Trophoblast cell (in vitro differentiated cells and primary cell): ENCODE results near the gene UTP15.

Experiments
- DNase-seq, 2 donors: peaks; one replicate each; pipeline ENCODE4 v3.0.0-alpha.2; 2016
- H2AFZ ChIP-seq: 2 replicates; pipeline ENCODE4 v1.6.1; 2013; ENCODE audit warnings: low read length, moderate library complexity, mild to moderate bottlenecking; ENCODE audit not compliant: insufficient read depth, poor library complexity
- H2AK5ac ChIP-seq: 2 replicates; pipeline ENCODE4 v1.6.1; 2013; ENCODE audit warnings: mild to moderate bottlenecking, low read length
- H2BK120ac ChIP-seq: 2 replicates; pipeline ENCODE4 v1.6.1; 2013; ENCODE audit warnings: low read length, mild to moderate bottlenecking, moderate library complexity; ENCODE audit not compliant: insufficient read depth, poor library complexity
- H2BK12ac ChIP-seq: 2 replicates; pipeline ENCODE4 v1.6.1; 2013; ENCODE audit warnings: mild to moderate bottlenecking, low read length, moderate library complexity
- H2BK5ac ChIP-seq: 2 replicates; pipeline ENCODE4 v1.6.1; 2013; ENCODE audit warnings: low read length, low read depth, moderate library complexity, mild to moderate bottlenecking; ENCODE audit not compliant: poor library complexity
- H3K14ac ChIP-seq: 2 replicates; pipeline ENCODE4 v1.6.1; 2013; ENCODE audit warnings: mild to moderate bottlenecking, low read length
- H3K18ac ChIP-seq: 2 replicates; pipeline ENCODE4 v1.6.1; 2013; ENCODE audit warnings: mild to moderate bottlenecking, low read length
- H3K23ac ChIP-seq: 2 replicates; pipeline ENCODE4 v1.6.1; 2013; ENCODE audit warnings: low read length
- H3K27ac ChIP-seq: 2 replicates; pipeline ENCODE4 v1.5.1; 2013; ENCODE audit warnings: low read depth, mild to moderate bottlenecking, inconsistent platforms, low read length, moderate library complexity
- H3K27me3 ChIP-seq: 2 replicates; pipeline ENCODE4 v1.6.1; 2013; ENCODE audit warnings: inconsistent platforms, mild to moderate bottlenecking, low read length, moderate library complexity; ENCODE audit not compliant: insufficient read depth
- H3K36me3 ChIP-seq, 2 experiments: 1 replicate in 1 of 2; 2 replicates in 1 of 2; pipeline ENCODE4 v1.6.1; 2013; ENCODE audit warnings: low read length in 2 of 2, mild to moderate bottlenecking in 2 of 2, moderate library complexity in 1 of 2; ENCODE audit not compliant: insufficient read depth in 2 of 2, control insufficient read depth in 1 of 2
- H3K4ac ChIP-seq: 2 replicates; pipeline ENCODE4 v1.6.1; 2013; ENCODE audit warnings: low read depth, mild to moderate bottlenecking, low read length, moderate library complexity
- H3K4me1 ChIP-seq, 2 experiments: 1 replicate in 1 of 2; 2 replicates in 1 of 2; pipeline ENCODE4 v1.6.1; 2013; ENCODE audit warnings: low read length in 2 of 2, mild to moderate bottlenecking in 2 of 2, moderate library complexity in 1 of 2; ENCODE audit not compliant: insufficient read depth in 2 of 2, control insufficient read depth in 1 of 2
- H3K4me2 ChIP-seq: 2 replicates; pipeline ENCODE4 v1.6.1; 2013; ENCODE audit warnings: inconsistent platforms, mild to moderate bottlenecking, low read length, moderate library complexity
- H3K4me3 ChIP-seq: 2 replicates; pipeline ENCODE4 v1.5.1; 2013; ENCODE audit warnings: mild to moderate bottlenecking, low read depth, low read length, inconsistent platforms
- H3K79me1 ChIP-seq: one replicate; pipeline ENCODE4 v1.6.1; 2013; ENCODE audit warnings: low read length
- H3K79me2 ChIP-seq: 2 replicates; pipeline ENCODE4 v1.6.1; 2013; ENCODE audit warnings: low read length, mild to moderate bottlenecking; ENCODE audit not compliant: control insufficient read depth, insufficient read depth, poor library complexity
- H3K9ac ChIP-seq: 2 replicates; pipeline ENCODE4 v1.6.1; 2013; ENCODE audit warnings: mild to moderate bottlenecking, low read length
- H3K9me3 ChIP-seq: 2 replicates; pipeline ENCODE4 v1.6.1; 2013; ENCODE audit warnings: low read depth, mild to moderate bottlenecking, control low read depth, inconsistent platforms, low read length; ENCODE audit not compliant: insufficient read depth
- H4K12ac ChIP-seq: 2 replicates; pipeline ENCODE4 v1.6.1; 2013; ENCODE audit warnings: low read depth, mild to moderate bottlenecking, low read length, moderate library complexity
- H4K8ac ChIP-seq: 2 replicates; pipeline ENCODE4 v1.6.1; 2013; ENCODE audit warnings: low read depth, mild to moderate bottlenecking, low read length, moderate library complexity
- H4K91ac ChIP-seq: one replicate; pipeline ENCODE4 v1.6.1; 2013; ENCODE audit warnings: low read depth, mild to moderate bottlenecking, low read length, moderate library complexity
- WGBS: extraction: QIAGEN DNeasy Blood & Tissue Kit; methylation state at CpG from one replicate; pipeline ENCODE4 v1.1.7; 2013; ENCODE audit warnings: missing lambda C conversion rate; ENCODE audit not compliant: insufficient read length, insufficient coverage; ENCODE audit errors: extremely low coverage; 5-methylcytosine and 5-hydroxymethylcytosine counted together

The UTP15 gene

DNA sequence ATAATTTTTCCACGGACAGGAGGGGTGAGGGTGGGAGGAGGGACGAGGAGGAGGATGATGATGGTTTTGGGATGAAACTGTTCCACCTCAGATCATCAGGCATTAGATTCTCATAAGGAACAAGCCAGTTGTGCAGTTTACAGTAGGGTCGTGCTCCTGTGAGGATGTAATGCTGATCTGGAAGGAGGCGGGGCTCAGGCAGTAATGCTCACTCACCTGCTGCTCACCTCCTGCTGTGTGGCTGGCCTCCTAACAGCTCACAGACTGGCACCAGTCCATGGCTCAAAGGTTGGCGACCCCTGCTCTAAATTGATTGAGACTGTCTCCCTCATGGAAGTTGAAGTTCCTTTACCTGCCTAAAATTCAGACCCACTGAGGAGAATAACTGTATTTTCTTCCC is 33.3 kb upstream of the UTP15 start:
- no peak overlapping the region for H3K27ac ChIP-seq
- no peaks in the 10 kb centered on the region for H3K4me1 ChIP-seq
- no peaks in the 10 kb centered on the region for H3K27me3 ChIP-seq
- H3K9ac ChIP-seq = no peak overlapping the region
- no peak overlapping the region for H3K4me2 ChIP-seq
- H4K91ac ChIP-seq = no peak overlapping the region
- H4K12ac ChIP-seq = no peak overlapping the region
- H3K9me3 ChIP-seq = no peaks in the 10 kb centered on the region
- H3K18ac ChIP-seq = no peak overlapping the region
- H3K79me2 ChIP-seq = no peaks in the 10 kb centered on the region
- no peak overlapping the region for H3K14ac ChIP-seq
- no peak overlapping the region for H3K4me3 ChIP-seq
- H4K8ac ChIP-seq = no peak overlapping the region
- no peaks in the 10 kb centered on the region for H3K79me1 ChIP-seq
- no peak overlapping the region for H3K4ac ChIP-seq
- H3K23ac ChIP-seq = no peak overlapping the region
- H2AFZ ChIP-seq = no peak overlapping the region
- DNase-seq = no peak
- H2BK5ac ChIP-seq = no peak overlapping the region
- no CpG with 5 or more reads among the region's 5 CpGs for WGBS
- no peak overlapping the region for H2BK12ac ChIP-seq
- no peak overlapping the region for H2BK120ac ChIP-seq
- H2AK5ac ChIP-seq = no peak overlapping the region
- no peaks in the 10 kb centered on the region for H3K36me3 ChIP-seq

- no peak overlapping the region for H3K4me2 ChIP-seq
- no peak overlapping the region for H4K8ac ChIP-seq
- no peak overlapping the region for H3K27ac ChIP-seq
- H3K4me1 ChIP-seq = no peaks in the 10 kb centered on the region
- H3K14ac ChIP-seq = no peak overlapping the region
- no peaks in the 10 kb centered on the region for H3K9me3 ChIP-seq
- no peak overlapping the region for H2BK12ac ChIP-seq
- DNase-seq = no peak
- WGBS = no CpG with 5 or more reads among the region's 5 CpGs
- H3K4me3 ChIP-seq = no peak overlapping the region
- no peak overlapping the region for H2AK5ac ChIP-seq
- H2BK5ac ChIP-seq = no peak overlapping the region
- H3K79me2 ChIP-seq = no peaks in the 10 kb centered on the region
- no peak overlapping the region for H2BK120ac ChIP-seq
- no peaks in the 10 kb centered on the region for H3K79me1 ChIP-seq
- no peak overlapping the region for H3K4ac ChIP-seq
- no peak overlapping the region for H4K91ac ChIP-seq
- H3K9ac ChIP-seq = no peak overlapping the region
- no peak overlapping the region for H2AFZ ChIP-seq
- H3K23ac ChIP-seq = no peak overlapping the region
- H4K12ac ChIP-seq = no peak overlapping the region
- H3K36me3 ChIP-seq = no peaks in the 10 kb centered on the region
- H3K27me3 ChIP-seq = no peaks in the 10 kb centered on the region
- no peak overlapping the region for H3K18ac ChIP-seq
Observed at GRCh38 chr5:73534011-73534644, 31.4 kb upstream of the UTP15 start.

GRCh38 chr5:73534971-73535370 is 30.6 kb upstream of the UTP15 start:
- Histone ChIP-seq H3K4me2 (no peak overlapping the region), H3K36me3 (no peaks in the 10 kb centered on the region), H3K4me1 (no peaks in the 10 kb centered on the region), H4K8ac (no peak overlapping the region), H2BK5ac (no peak overlapping the region), H4K91ac (no peak overlapping the region), H2BK12ac (no peak overlapping the region), H3K79me1 (no peaks in the 10 kb centered on the region), H2AK5ac (no peak overlapping the region), H3K79me2 (no peaks in the 10 kb centered on the region), H3K4ac (no peak overlapping the region), H3K23ac (no peak overlapping the region), H3K27ac (no peak overlapping the region), H3K18ac (no peak overlapping the region), H3K14ac (no peak overlapping the region), H3K27me3 (no peaks in the 10 kb centered on the region), H2AFZ (no peak overlapping the region), H4K12ac (no peak overlapping the region), H3K4me3 (no peak overlapping the region), H3K9ac (no peak overlapping the region), H2BK120ac (no peak overlapping the region), H3K9me3 (no peaks in the 10 kb centered on the region)
- WGBS = no CpG with 5 or more reads among the region's 2 CpGs
- no peak for DNase-seq

DNA sequence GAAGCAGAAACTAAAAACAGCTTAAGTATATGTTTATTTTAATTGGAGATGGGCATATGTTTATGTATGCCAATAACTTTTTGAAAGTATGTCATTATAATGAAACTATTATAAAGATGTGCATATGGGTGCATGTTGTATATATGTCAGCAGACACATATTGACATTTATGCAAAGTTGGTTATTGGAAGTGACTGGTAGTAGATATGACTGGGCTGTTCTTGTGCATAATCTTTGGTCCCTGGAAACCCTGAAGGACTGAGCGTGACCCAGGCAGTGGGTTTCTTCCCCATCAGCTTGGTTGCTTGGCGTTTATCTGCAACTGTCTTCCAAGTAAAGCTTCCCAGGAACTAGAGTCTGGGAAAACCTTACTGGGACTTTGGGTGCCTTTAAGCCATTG is 25.8 kb upstream of the UTP15 start:
- Histone ChIP-seq H3K36me3 (no peaks in the 10 kb centered on the region), H3K9ac (no peak overlapping the region), H2BK120ac (no peak overlapping the region), H3K4me1 (no peaks in the 10 kb centered on the region), H2BK12ac (no peak overlapping the region), H4K8ac (no peak overlapping the region), H3K18ac (no peak overlapping the region), H3K4me3 (no peak overlapping the region), H4K12ac (no peak overlapping the region), H3K79me2 (no peaks in the 10 kb centered on the region), H2AK5ac (no peak overlapping the region), H4K91ac (no peak overlapping the region), H3K14ac (no peak overlapping the region), H3K4me2 (no peak overlapping the region), H3K9me3 (no peaks in the 10 kb centered on the region), H3K27me3 (no peaks in the 10 kb centered on the region), H3K23ac (no peak overlapping the region), H3K27ac (no peak overlapping the region), H3K79me1 (no peaks in the 10 kb centered on the region), H2BK5ac (no peak overlapping the region), H3K4ac (no peak overlapping the region), H2AFZ (no peak overlapping the region)
- WGBS = no CpG with 5 or more reads among the region's 2 CpGs
- no peak for DNase-seq
